Subcutaneous abdominal adipose tissue (tissue), 5 donors: ENCODE data around the gene NCR2.

Experiments
- H3K27ac ChIP-seq: one replicate; pipeline ENCODE4 v1.7.0; 2013; ENCODE audit warnings: low read depth, mild to moderate bottlenecking, inconsistent platforms, low read length, moderate library complexity
- H3K27me3 ChIP-seq, 5 donors: one replicate each; pipeline ENCODE4 v1.7.0; 2013; ENCODE audit warnings: low read length in 5 of 5, inconsistent platforms in 1 of 5; ENCODE audit not compliant: control insufficient read depth in 5 of 5, insufficient read depth in 4 of 5
- H3K36me3 ChIP-seq, 5 donors: one replicate each; pipeline ENCODE4 v1.7.0; 2013; ENCODE audit warnings: low read length in 5 of 5; ENCODE audit not compliant: control insufficient read depth in 5 of 5, insufficient read depth in 5 of 5
- H3K4me1 ChIP-seq, 5 donors: one replicate each; pipeline ENCODE4 v1.7.0; 2013; ENCODE audit warnings: low read length in 5 of 5, mild to moderate bottlenecking in 3 of 5, moderate library complexity in 1 of 5; ENCODE audit not compliant: control insufficient read depth in 5 of 5, insufficient read depth in 5 of 5
- H3K4me3 ChIP-seq, 5 donors: one replicate each; pipeline ENCODE4 v1.7.0; 2013; ENCODE audit warnings: low read length in 5 of 5, low read depth in 1 of 5
- H3K9ac ChIP-seq, 5 donors: one replicate each; pipeline ENCODE4 v1.7.0; 2013; ENCODE audit warnings: low read length in 5 of 5, mild to moderate bottlenecking in 4 of 5, moderate library complexity in 3 of 5
- H3K9me3 ChIP-seq, 5 donors: one replicate each; pipeline ENCODE4 v1.7.0; 2013; ENCODE audit warnings: low read length in 5 of 5; ENCODE audit not compliant: control insufficient read depth in 5 of 5
- donor health status: healthy.
- donor health status: healthy.
- donor health status: healthy.
- donor health status: healthy.
- donor health status: healthy.

The NCR2 gene

DNA sequence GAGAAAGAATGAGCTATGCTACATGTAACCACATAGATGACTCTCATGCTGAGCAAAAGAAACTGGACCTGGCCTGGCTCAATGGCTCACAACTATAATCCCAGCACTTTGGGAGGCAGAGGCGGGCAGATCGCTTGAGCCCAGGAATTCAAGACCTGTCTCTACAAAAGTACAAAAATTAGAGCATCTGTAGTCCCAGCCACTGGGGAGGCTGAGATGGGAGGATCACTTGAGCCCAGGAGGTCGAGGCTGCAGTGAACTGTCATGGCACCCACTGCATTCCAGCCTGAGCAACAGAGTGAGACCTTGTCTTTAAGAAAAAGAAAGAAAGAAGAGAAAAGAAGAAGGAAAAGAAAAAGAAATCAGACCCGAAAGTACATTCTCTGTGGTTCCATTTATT, 41.7 kb downstream of the NCR2 start:
- H3K27me3 ChIP-seq = peaks cover 38 to 61% (median 50%) of the 10 kb centered on the region in 5 donors
- no peak overlapping the region for H3K27ac ChIP-seq
- peaks cover 0 to 36% (median 30%) of the 10 kb centered on the region in 5 donors for H3K4me1 ChIP-seq
- H3K9ac ChIP-seq = no peak overlapping the region
- no peaks in the 10 kb centered on the region for H3K9me3 ChIP-seq
- no peaks in the 10 kb centered on the region for H3K36me3 ChIP-seq
- H3K4me3 ChIP-seq = no peak overlapping the region

DNA sequence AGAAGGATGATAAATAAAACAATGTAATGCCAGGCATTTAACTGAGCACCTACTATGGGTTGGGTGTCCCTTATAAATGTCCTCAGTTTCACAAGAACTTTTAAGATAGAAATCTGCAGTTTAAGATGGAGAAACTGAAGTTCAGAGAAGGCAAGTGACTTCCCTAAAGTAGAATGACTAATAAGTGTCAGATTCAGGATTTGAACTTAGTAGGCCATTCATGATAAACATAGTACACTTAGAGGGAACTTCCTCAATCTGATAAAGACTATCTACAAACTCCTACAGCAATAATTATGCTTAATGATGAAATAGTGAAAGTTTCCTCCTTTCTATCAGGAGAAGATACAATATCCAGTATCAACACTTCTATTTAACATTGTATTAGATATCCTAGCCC, 43.9 kb downstream of the NCR2 start:
- no peak overlapping the region for H3K4me3 ChIP-seq
- H3K4me1 ChIP-seq = peaks cover 0 to 15% (median 12%) of the 10 kb centered on the region in 5 donors
- H3K27me3 ChIP-seq = peaks cover 28 to 52% (median 32%) of the 10 kb centered on the region in 5 donors
- H3K36me3 ChIP-seq = no peaks in the 10 kb centered on the region
- H3K9ac ChIP-seq = no peak overlapping the region
- H3K9me3 ChIP-seq = no peaks in the 10 kb centered on the region
- H3K27ac ChIP-seq = no peak overlapping the region

DNA sequence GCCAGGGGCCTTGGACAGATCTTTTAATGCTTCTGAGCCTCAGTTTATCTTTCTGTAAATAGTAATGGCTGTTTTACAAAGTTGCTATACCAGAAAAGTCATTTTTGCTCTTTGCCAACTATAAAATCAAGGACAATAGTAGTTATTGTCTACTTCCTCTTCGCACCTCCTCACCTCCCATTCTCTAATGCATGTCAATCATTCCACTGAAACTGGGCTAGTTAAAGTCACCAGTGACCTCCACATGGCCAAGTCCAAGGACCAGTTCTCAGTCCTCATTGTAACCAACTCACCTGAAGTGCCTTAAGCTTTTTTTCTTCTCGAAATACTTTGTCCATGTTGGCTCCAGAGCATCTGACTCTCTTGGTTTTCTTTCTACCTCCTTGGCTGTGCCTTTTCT, 51.2 kb downstream of the NCR2 start:
- no peaks in the 10 kb centered on the region for H3K4me1 ChIP-seq
- H3K9ac ChIP-seq = no peak overlapping the region
- H3K27me3 ChIP-seq = peaks cover 0 to 18% (median 11%) of the 10 kb centered on the region in 5 donors
- no peaks in the 10 kb centered on the region for H3K36me3 ChIP-seq
- no peak overlapping the region for H3K27ac ChIP-seq
- H3K4me3 ChIP-seq = no peak overlapping the region
- H3K9me3 ChIP-seq = peaks cover 0 to 6% (median 0%) of the 10 kb centered on the region in 5 donors

DNA sequence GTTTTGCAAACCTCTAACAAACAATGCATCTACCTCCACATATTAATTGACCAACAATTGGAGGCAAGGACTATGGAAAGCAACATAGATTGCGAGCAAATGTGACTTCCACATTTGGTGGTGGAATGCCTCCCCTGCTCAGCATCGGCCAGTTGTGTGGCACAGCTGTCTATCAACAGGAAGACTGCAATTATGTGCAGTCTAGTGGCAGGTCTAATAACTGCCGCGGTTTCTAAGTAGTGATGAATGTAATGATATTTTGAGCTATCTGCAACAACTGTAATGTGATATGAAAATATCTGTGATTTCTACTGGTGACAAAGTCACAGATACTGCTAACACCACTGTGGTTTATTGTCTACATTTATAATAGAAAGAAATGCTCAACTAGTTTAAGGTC, 56.8 kb downstream of the NCR2 start:
- Histone ChIP-seq H3K27me3 (peaks cover 0 to 8% (median 2%) of the 10 kb centered on the region in 5 donors), H3K9ac (no peak overlapping the region), H3K27ac (no peak overlapping the region), H3K4me1 (peaks cover 0 to 4% (median 0%) of the 10 kb centered on the region in 5 donors), H3K36me3 (no peaks in the 10 kb centered on the region), H3K9me3 (peaks cover 7 to 14% (median 13%) of the 10 kb centered on the region in 5 donors), H3K4me3 (no peak overlapping the region)

- H3K9ac ChIP-seq = no peak overlapping the region
- H3K36me3 ChIP-seq = no peaks in the 10 kb centered on the region
- peaks cover 0 to 10% (median 3%) of the 10 kb centered on the region in 5 donors for H3K27me3 ChIP-seq
- no peak overlapping the region for H3K27ac ChIP-seq
- H3K4me3 ChIP-seq = no peak overlapping the region
- H3K4me1 ChIP-seq = peaks cover 0 to 4% (median 0%) of the 10 kb centered on the region in 5 donors
- peaks cover 7 to 15% (median 11%) of the 10 kb centered on the region in 5 donors for H3K9me3 ChIP-seq
Observed at GRCh38 chr6:41396335-41396734, 60.9 kb downstream of the NCR2 start.

DNA sequence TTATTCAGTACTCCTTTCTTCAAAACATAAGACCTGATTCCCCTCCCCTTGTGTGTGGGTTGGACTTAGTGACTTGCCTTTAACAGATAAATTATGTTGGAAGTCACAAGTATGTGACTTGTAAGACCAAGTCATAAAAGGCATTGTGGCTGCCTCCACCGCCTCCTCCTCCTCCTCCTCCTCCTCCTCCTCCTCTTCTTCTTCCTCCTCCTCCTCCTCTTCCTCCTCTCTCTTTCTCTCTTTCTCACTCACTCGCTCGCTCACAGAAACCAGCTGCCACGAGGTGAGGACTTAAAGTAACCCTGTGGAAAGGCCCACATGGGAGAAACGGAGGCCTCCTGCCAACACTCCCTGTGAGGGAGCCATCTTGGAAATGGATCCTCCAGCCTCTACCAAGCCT, 64.0 kb downstream of the NCR2 start:
- Histone ChIP-seq H3K27me3 (peaks cover 0 to 10% (median 4%) of the 10 kb centered on the region in 5 donors), H3K9me3 (peaks cover 4 to 15% (median 8%) of the 10 kb centered on the region in 5 donors), H3K27ac (no peak overlapping the region), H3K36me3 (peaks cover 0 to 5% (median 0%) of the 10 kb centered on the region in 5 donors), H3K4me3 (no peak overlapping the region), H3K9ac (no peak overlapping the region), H3K4me1 (peaks cover 0 to 4% (median 0%) of the 10 kb centered on the region in 5 donors)
